GM18502 (cell line): ENCODE results near the gene WNK2.

Source experiments
- ATAC-seq: cut with Tn5 transposase; IDR thresholded peaks from one replicate; pipeline ENCODE4 v1.9.1; 2021; ENCODE audit warnings: mild to moderate bottlenecking; ENCODE audit not compliant: unreplicated experiment, poor library complexity

The WNK2 gene

DNA sequence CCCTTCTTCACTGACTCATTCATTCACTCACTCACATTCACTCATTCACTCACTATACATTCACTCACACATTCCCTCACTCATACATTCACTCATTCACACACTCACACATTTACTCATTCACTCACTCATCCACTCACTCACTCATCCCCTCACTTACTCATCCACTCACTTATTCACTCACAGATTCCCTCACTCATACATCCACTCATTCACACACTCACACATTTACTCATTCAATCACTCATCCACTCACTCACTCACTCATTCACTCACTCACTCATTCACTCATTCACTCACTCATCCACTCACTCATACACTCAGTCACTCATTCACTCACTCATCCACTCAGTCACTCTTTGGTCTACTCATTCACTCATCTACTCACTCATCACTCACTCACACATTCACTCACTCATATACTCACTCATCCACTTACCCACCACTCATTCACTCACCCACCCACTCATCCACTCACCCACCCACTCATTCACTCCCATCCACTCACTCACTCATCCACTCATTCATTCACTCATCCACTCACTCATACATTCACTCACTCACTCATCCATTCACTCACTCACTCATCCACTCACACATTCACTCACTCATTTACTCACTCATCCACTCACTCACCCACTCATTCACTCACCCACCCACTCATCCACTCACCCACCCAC is 27.2 kb downstream of the WNK2 start:
- no peak for ATAC-seq

DNA sequence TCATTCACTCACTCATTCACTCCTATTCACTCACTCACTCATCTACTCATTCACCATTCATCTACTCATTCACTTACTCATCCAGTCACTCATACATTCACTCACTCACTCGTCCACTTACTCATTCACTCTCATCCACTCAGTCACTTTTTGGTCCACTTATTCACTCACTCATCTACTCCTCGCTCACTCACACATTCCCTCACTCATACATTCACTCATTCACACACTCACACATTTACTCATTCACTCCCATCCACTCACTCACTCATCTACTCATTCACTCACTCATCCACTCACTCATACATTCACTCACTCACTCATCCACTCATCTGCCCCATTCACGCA is 27.7 kb downstream of the WNK2 start:
- ATAC-seq = no peak

DNA sequence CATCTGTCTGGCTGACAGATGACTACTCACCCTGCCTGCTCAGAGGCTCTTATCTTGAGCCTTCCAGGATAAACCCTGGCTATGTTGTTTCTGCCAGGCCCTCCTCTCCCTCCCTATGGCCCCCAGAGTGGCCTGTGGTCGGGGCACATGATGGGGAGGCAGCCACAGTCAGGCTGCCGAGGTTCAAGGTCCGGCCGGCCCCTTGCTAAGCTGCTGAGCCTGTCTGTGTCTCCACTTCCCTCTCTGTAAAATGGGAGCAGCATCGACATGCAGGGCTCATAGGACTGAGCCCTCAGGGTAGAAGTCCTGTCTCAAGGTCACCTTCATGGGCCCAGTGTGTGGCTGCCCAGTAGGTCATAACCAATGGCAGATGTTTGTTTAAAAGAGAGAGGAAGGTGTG is 28.5 kb downstream of the WNK2 start:
- no peak for ATAC-seq

DNA sequence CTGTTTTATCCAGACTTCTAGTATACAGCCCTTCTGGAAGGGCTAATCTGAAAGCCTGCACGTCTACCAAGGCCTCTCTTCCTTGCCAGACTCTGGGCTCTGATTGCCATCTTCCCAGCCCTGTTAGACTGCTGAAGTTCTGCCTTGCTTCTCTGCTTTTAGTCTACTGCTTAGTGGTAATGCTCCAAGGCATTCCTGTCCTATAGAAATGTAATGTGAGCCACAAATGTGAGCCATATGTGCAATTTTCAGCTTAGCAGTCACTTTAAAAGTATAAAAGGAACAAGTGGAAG is 32.1 kb downstream of the WNK2 start:
- ATAC-seq = no peak

DNA sequence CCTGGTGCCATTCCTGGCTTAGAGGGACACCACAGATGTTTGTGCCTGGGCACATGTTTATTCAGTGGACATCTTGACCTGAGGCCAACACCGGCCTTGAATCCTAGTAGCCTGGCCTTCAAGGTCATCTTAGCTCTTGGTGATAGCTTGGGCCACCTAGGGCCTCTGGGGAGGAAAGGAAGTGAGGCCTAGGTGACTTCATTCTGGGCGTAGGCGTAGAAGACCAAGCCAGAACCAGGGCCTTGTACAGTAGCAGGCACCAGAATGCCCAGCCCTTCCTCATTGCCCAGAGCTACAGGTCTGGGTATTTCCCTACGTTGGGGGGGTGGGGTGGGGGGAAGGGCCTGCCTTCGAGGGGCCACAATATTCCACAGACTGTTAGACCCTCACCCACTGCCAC is 33.8 kb downstream of the WNK2 start:
- ATAC-seq = no peak

DNA sequence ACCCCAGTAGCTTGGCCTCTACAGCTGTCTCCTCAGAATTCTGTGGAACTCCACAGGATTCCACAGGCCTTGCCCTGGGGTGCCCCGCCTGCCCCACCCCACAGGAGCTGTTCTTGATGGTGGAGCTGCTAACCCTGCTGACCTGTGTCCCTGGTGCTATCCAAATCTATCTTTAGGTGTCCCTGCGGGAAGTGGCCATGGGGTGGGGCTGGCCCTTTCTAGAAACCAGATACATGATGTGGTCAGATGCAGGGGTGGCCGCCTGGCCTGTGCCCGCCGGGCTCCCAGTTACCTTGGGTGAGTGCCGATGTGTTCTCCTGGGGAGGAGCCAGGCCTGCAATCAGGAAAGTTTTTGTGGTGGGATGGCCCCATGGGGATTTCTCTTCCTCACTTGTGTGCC is 34.2 kb downstream of the WNK2 start:
- ATAC-seq = no peak

DNA sequence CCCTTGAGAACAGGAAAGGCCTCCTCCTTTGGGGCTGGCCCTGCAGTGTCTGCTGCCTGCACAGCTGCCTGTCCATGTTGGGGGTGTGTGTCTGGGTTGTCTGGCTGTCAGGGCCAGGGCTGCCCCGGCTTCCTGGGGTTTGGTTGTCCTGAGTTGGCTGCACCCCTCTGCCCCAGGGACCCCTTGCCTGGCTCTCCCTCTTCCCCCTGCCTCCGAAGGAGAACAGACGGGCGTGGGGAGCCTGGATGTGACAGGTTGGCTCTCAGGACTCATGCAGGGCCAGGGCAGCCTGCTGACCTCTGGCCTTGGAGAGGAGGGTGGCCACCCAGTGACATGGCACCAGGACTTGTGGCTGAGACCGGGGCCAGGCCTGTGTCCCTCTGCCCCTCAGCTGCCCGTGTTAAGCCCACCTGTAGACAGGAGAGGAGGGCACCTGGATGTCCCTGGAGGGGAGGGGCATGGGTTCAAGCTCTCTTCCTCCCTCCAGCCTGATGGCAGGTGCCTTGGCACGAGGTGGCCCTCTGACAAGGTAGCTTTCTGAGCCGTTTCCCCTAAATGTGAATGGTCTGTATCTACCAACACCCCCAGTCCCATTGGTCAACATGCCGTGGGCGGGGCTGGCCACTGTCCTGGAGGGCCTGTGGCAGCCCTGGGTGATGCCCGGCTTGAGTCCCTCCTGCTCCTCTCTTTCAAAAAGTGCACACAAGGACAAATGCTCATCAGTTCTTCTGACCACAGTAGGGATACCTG is 34.9 kb downstream of the WNK2 start:
- ATAC-seq = no peak

DNA sequence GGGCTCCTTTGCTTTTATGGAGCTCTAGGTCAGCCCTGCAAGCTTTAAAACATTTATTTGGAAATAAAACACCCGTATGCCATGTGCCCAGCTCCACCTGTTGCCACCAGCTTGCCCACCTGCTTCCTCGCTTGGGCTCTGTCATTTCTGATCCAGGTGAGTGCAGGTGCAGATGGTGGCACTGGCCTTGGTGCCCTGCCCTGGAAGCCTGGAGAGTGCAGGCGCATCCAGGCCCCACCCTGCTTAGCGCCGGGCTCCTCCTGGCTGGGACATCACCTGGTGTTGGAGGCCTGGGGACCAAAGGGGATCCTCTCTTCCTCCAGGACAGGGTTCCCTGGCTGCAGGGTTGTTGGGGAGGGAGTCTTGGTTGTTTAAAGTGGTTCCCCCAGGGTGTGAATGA is 35.8 kb downstream of the WNK2 start:
- ATAC-seq = no peak

DNA sequence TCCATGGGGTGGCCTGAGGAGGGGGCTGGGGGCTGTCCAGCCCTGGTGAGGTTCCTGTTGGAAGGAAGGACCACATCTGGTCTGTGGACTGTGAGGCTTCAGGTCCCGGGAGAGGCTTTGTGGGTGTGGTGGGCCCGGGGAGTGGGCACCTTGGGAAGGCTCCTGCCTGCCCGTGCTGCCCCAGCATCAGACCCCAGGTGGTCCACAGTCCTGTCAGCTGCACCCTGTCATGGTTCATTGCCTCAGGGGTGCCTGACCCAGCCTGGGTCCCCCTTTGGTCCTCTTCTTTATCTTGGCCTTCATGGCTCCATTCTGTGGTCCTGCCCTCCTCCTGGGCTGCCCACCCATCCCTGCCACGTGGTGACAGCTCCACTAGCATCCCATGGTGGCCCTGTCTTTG is 36.7 kb downstream of the WNK2 start:
- ATAC-seq = no peak

DNA sequence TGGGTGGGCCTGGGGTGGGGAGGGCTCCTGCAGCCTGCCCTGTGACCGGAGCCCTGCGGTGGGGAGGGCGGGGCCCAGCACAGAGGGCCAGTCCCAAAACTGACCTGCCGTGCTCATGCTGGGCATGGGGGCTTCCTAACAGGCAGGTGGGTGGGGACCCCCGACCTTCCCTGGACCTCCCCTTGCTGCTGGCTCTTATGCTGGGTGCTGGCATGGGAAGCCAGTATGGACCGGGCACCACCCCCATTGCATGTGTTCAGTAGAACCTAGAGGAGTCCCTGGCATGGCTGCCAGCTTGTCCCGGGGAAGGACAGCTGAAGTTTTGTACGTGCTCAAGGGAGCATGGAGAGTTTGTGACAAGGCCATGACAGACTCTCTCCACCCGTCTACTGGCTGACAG is 37.1 kb downstream of the WNK2 start:
- no peak for ATAC-seq

DNA sequence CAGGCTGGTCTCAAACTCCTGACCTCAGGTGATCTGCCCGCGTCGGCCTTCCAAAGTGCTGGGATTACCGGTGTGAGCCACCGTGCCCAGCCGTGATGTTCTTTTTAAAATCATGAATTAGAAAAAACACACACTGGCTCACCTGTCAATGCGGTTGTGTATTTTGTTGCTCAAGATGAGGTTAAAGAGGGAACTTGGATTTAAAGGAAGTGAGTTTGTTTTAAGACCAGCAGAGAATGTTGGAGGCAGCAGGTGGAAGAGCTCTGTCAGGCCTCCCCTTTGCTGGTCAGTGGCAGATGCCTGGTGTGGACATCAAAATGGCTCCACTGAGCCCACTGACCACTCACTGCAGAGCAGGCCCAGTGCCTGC is 38.9 kb downstream of the WNK2 start:
- ATAC-seq = no peak

DNA sequence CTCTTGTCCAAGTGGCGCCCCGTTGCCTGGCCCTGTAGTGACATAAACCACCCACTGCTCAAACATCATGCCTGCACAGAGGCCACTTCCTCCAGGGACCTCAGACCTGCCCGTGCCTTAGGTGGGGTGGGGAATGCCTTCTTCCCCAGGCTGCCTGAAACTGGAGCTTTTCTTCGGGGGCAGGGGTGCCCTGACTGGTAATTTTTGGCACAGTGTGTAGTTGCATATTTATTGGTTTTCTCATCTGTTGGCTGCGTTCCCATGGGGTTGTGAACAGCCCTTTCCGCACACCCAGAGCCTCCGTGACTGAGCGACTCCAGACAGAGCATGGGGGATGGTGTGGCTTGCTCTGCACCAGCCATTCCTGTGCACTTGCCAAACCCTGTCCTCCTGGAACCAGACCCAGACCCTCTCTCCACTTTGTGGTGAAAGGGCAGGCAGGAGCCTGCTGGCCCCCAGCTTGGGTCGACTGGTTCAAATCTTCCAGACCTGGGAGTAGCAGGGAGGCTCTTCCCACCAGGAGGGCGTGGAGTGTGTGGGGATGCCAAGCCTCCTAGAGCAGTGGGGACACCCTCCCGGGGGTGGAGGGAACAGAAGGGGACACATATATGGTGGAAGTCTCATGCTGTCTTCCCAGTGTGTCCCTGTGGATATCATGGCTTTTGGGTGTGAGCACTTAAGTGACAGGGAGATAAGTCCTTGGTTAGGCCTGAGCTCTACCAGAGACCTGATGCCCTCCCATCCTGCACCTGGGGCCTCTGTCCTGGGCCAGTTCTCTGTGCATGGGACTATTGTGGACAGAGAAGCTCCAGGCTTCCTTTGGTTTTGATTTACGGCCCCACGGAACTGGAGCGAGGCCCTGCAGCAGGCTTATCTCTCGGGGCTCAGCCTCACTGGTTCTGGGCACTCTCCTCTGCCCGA is 39.6 kb downstream of the WNK2 start:
- no peak for ATAC-seq

DNA sequence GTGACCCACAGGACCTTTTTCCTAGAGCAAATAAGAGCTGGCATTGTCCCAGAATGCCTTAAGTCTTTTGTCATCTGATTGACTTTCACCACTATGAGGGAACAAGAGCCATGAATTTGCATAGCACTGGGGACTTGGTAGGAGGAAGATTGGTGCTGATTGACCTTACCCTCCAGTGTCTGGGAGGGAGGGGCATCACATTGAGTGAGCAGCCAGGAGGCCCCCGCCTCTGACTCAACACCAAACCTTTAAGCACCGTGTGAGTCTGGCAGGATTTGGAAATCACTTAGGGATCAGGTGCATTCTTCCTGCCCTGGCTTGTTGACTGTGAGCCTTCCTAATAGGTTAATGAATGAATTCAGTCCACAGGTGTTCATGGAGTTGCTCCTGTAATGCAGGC is 40.7 kb downstream of the WNK2 start:
- no peak for ATAC-seq

DNA sequence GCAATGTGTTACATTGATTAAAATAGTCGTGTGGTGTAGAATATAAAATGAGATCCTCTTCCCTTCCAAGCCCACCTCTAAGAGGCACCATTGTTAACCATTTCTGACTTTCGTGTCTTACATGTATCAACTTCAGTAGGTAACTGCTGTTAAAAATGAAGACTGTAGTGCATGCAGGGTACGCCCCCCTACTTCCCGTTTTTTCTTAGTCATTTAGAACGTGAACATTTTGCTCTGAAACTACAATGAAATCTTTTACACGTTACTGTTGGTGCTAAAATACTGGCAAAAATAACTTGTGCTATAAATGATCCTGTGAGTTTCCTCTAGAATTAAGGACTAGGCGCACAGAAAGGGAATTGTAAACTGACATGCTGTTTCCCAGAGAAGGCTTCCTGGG is 41.5 kb downstream of the WNK2 start:
- no peak for ATAC-seq

DNA sequence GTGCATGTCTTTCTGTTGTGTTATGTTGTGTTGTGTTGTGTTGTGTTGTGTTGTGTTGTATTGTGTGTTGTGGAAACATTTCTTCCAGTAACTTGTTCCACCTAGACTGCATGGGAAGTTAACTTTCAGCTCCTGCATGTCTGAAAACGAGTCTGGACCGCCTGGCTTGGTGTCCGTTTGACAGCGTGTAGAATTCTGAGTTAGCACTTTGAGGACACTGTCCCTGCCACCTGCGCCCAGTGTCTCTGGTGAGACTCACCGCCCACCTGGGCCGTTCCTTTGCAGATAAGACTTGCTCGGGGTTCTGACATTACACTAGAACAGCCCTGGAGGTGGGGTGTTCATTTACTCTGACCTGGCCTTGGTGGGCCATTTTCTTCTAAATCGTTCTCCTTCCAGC is 42.0 kb downstream of the WNK2 start:
- no peak for ATAC-seq

DNA sequence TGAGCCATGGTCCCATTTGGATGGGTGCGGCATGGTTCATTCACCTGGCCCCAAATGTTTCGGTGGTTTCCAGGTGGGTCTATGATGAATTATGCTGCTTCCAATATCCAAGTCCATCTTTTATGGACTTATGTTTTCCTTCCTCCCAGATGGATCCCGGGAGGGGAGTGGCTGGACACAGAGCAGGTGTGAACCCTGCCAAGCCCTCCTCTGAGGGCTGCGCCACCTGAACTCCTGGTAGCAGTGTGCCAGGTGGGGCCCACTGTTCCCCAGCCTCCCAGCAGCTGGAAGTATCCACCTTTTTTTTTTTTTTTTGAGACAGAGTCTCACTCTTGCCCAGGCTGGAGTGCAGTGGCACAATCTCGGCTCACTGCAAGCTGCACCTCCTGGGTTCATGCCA is 42.9 kb downstream of the WNK2 start:
- no peak for ATAC-seq

DNA sequence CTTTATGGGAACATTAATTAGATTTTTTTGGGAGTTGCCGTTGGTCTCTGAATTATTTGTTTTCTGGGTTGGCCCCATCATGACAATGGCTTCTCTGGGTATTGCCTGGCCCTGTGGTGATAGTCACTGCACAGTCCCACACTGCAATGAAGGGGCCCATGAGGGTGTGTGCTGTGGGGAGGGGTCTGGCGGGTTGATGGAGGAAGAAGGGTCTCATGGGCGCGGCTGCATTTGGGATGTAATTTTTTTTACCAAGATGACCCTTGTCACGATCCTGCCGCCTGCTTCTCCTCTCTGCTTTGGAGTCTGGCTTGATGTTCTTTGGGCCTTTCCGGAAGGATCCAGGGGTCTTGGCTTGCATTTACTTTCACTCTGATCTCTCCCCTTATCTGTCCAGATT is 44.1 kb downstream of the WNK2 start:
- no peak for ATAC-seq

DNA sequence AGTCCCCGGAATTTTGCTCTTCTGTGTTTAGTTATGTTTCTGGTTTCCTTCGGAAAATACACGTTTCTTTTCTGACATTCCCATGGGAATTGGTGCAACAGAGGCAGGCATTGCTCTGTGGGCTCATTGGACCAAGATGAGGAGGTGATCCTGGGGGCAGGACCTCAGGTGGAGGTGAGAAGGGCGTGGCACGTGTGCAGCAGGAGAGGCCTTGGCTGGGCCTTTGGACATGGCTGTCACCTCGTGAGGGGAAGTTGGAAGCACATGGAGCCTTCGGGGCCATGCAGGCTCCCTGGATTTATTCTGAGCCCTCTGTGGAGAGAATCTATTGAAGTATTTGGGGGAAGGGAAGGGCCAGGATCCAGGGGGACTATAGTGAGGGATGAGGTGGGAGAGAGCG is 44.5 kb downstream of the WNK2 start:
- ATAC-seq = no peak

DNA sequence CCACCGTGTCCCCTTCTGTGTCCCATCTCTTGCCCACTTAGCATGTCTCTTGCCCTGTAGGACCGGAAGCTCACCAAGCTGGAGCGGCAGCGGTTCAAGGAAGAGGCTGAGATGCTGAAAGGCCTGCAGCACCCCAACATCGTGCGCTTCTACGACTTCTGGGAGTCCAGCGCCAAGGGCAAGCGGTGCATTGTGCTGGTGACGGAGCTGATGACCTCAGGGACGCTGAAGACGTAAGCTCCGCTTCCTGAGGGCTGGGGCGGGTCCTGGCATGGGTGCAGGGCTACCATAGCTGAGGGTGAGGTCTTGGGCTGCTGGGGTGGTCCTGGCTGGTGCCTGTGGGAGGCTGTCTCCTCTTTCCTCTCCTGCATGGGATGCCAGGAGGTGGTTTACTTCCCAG is 45.7 kb downstream of the WNK2 start:
- ATAC-seq = no peak

DNA sequence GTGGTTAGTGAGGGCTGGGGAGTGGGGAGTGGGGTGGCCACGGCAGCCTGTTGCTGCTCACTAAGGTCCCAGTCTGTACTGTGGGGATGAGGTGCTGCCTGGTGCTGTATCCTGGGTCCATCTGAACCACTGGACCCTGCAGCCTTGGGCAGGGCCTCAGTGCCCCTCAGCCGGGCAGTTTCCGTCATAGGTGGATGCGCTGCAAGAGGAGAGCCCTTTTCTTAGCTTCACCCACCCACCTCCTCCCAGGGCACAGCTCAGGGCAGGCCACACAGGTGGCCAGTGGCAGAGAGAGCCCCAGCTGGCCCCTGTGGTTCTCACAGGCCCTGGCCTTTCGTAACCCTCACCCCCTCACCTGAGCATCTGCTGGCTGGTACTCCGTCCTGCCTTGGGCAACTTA is 46.2 kb downstream of the WNK2 start:
- no peak for ATAC-seq

DNA sequence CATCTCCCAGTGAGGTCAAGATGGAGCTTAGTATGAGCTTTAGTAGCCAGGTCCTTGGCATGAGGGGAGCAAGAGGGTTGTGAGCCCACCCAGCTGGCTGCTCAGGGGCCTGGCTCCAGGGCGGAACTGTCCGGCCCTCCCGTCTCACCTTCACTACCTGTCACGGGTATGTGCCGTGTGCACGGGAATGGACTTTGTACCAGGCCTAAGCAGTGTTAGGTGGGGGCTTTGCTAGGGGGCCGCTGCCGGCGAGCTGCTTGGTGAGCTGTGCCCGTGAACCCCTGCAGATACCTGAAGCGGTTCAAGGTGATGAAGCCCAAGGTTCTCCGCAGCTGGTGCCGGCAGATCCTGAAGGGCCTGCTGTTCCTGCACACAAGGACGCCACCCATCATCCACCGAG is 46.7 kb downstream of the WNK2 start:
- no peak for ATAC-seq
